GM19467 (cell line): ENCODE data around the gene FBXL20.

Experiments used
- ATAC-seq: cut with Tn5 transposase; IDR thresholded peaks from one replicate; pipeline ENCODE4 v1.9.1; 2021; ENCODE audit warnings: mild to moderate bottlenecking, moderate library complexity; ENCODE audit not compliant: unreplicated experiment

Gene FBXL20

GRCh38 chr17:39229274-39229913, 172.0 kb downstream of the FBXL20 start:
- no peak for ATAC-seq

- ATAC-seq, result no peak
Observed at GRCh38 chr17:39227364-39227919, 174.0 kb downstream of the FBXL20 start.

GRCh38 chr17:39225959-39226683, 175.3 kb downstream of the FBXL20 start:
- no peak for ATAC-seq

GRCh38 chr17:39225308-39225958, 176.0 kb downstream of the FBXL20 start, which contains the start of gene STAC2:
Gene STAC2, minus strand, starts transcription at chr17:39225945. Its CDS starts 443 bp downstream, at chr17:39225502.
- ATAC-seq, result no peak

GRCh38 chr17:39224778-39225307, 176.6 kb downstream of the FBXL20 start:
- ATAC-seq, result no peak

GRCh38 chr17:39223907-39224777, 177.3 kb downstream of the FBXL20 start:
- ATAC-seq, result no peak

GRCh38 chr17:39222866-39223834, 178.3 kb downstream of the FBXL20 start:
- no peak for ATAC-seq

- ATAC-seq, result no peak
Observed at GRCh38 chr17:39222151-39222550, 179.3 kb downstream of the FBXL20 start.

GRCh38 chr17:39221572-39221971, 179.9 kb downstream of the FBXL20 start:
- no peak for ATAC-seq

GRCh38 chr17:39219647-39220154, 181.7 kb downstream of the FBXL20 start:
- ATAC-seq, result no peak

- ATAC-seq, result no peak
Observed at GRCh38 chr17:39218906-39219305, 182.5 kb downstream of the FBXL20 start.

GRCh38 chr17:39217734-39218369, 183.6 kb downstream of the FBXL20 start:
- no peak for ATAC-seq

- ATAC-seq, result no peak
Observed at GRCh38 chr17:39213852-39214251, 187.6 kb downstream of the FBXL20 start.

- ATAC-seq, result no peak
Observed at GRCh38 chr17:39212841-39213480, 188.5 kb downstream of the FBXL20 start.

- no peak for ATAC-seq
Observed at GRCh38 chr17:39212195-39212810, 189.1 kb downstream of the FBXL20 start.

GRCh38 chr17:39210093-39210434, 191.4 kb downstream of the FBXL20 start:
- no peak for ATAC-seq

GRCh38 chr17:39209317-39210092, 191.9 kb downstream of the FBXL20 start:
- ATAC-seq, result no peak
